Nephron (organoid): ENCODE measurements around the gene FBXO8.
A peak's percentile ranks its signal among the peaks of the same experiment; 100 is the strongest.

ENCODE experiments used
- H3K27ac Mint-ChIP-seq, 3 experiments: 2 replicates each; pipeline ENCODE4 v1.8.0; 2020; ENCODE audit warnings: mixed read lengths in 3 of 3, mild to moderate bottlenecking in 2 of 3, moderate library complexity in 1 of 3
- H3K27me3 Mint-ChIP-seq: 2 replicates; pipeline ENCODE4 v1.8.0; 2021; ENCODE audit warnings: low read depth, mild to moderate bottlenecking, moderate library complexity, mixed read lengths
- H3K36me3 Mint-ChIP-seq: 2 replicates; pipeline ENCODE4 v1.8.0; 2020; ENCODE audit warnings: low read depth, mixed read lengths
- H3K4me1 Mint-ChIP-seq: 2 replicates; pipeline ENCODE4 v1.8.0; 2020; ENCODE audit warnings: mixed read lengths
- H3K4me3 Mint-ChIP-seq, 3 experiments: 2 replicates each; pipeline ENCODE4 v1.8.0; 2020; ENCODE audit warnings: mild to moderate bottlenecking in 3 of 3, mixed read lengths in 3 of 3, moderate library complexity in 2 of 3
- H3K9me3 Mint-ChIP-seq: 2 replicates; pipeline ENCODE4 v1.8.0; 2020; ENCODE audit warnings: mixed read lengths
- TF ChIP-seq, protein P1 (sequence below), 3 experiments: fragments of 200-600 bp; sonication (generic); IDR thresholded peaks; one replicate each; pipeline ENCODE4 v1.5.0; 2021; ENCODE audit warnings: antibody characterized with exemption in 3 of 3; ENCODE audit not compliant: unreplicated experiment in 3 of 3

Gene FBXO8

DNA sequence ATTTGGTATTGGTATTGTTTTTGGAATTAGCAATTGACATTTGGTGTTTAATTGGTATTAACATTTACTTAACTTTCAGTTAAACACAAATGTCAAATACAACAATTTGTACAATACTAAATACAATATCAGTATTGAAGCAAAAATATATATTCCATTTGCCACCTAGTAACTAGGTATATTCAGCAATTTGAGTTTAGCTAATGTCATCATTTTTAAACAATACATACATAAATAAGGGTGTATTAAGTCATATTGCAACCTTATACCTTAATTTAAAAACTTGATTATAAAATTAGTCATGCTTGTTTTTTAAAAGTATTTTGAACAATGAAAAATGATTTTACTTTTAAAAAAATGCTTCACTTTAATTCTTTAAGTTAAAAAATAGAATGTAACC is 53.3 kb downstream of the FBXO8 start:
- Mint-ChIP-seq H3K27ac (no peak overlapping the region), H3K4me1 (no peaks in the 10 kb centered on the region)

DNA sequence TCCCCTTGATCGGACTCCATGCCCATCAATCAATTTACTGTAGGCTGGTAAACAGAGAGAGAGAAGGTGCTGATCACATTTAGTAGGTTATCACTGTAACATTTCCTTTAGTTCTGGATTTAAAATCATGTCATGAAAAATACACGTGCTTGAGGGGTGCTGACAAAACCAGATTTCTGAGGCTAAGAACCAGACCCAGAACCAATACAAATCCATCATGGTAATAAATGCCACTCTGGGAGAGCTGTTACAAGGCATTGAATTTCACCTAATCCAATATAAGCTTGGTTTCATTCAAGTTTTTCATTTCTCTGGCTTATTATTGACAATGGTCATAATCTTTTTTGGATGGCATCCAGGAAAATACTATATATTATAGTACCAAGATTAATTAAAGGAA is 54.5 kb downstream of the FBXO8 start:
- Mint-ChIP-seq H3K9me3 (no peaks in the 10 kb centered on the region), H3K4me3 (no peak overlapping the region), H3K4me1 (no peaks in the 10 kb centered on the region), H3K27me3 (peaks cover 36% of the 10 kb centered on the region), H3K36me3 (no peaks in the 10 kb centered on the region), H3K27ac (no peak overlapping the region)
- TF ChIP-seq, protein P1, sequence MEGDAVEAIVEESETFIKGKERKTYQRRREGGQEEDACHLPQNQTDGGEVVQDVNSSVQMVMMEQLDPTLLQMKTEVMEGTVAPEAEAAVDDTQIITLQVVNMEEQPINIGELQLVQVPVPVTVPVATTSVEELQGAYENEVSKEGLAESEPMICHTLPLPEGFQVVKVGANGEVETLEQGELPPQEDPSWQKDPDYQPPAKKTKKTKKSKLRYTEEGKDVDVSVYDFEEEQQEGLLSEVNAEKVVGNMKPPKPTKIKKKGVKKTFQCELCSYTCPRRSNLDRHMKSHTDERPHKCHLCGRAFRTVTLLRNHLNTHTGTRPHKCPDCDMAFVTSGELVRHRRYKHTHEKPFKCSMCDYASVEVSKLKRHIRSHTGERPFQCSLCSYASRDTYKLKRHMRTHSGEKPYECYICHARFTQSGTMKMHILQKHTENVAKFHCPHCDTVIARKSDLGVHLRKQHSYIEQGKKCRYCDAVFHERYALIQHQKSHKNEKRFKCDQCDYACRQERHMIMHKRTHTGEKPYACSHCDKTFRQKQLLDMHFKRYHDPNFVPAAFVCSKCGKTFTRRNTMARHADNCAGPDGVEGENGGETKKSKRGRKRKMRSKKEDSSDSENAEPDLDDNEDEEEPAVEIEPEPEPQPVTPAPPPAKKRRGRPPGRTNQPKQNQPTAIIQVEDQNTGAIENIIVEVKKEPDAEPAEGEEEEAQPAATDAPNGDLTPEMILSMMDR (IDR thresholded peaks at IDR 0.05; ENCODE audit: unreplicated experiment in 3 of 3) = no peak

More for the DNA sequence above, 53.3 kb downstream of the FBXO8 start:
- Mint-ChIP-seq H3K9me3 (no peaks in the 10 kb centered on the region), H3K4me3 (no peak overlapping the region), H3K36me3 (no peaks in the 10 kb centered on the region), H3K27me3 (peaks cover 35% of the 10 kb centered on the region)
- TF ChIP-seq, protein P1 (IDR thresholded peaks at IDR 0.05; ENCODE audit: unreplicated experiment in 3 of 3) = no peak

DNA sequence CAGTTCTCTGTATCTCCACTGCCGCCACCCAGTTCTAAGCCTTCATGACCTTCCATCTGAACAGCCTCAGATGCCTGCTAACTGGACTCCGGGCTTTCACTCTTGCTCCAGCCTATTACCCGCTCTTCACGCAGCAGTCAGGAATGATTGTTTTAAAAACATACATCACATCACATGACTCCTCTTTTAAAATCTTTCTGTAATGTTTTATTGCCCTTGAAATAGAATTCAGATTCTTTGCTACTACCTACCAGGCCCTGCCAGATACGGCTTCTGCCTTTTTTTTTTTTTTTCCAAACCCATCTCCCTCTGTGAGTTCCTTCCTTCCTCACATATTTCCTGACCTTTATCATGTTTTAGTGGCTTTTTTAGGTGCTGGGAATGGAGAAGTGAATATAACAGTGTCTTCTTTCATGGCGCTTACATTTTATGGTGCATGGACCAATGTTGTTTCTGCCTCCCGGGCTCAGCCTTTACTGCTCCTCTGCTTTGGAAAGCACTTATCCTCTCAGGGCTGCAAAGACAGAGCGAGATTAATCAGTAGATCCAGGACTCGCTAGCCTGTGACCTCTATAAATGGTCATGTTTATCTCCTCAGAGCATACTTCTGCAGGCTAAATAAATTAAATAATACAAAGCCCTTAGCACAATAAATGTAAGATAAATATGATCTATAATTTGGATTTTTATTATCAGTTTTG is 58.0 kb downstream of the FBXO8 start:
- Mint-ChIP-seq H3K36me3 (no peaks in the 10 kb centered on the region), H3K9me3 (no peaks in the 10 kb centered on the region), H3K4me1 (no peaks in the 10 kb centered on the region), H3K27ac (no peak overlapping the region), H3K27me3 (peaks cover 59% of the 10 kb centered on the region), H3K4me3 (no peak overlapping the region)
- TF ChIP-seq, protein P1 (IDR thresholded peaks at IDR 0.05; ENCODE audit: unreplicated experiment in 3 of 3) = no peak

DNA sequence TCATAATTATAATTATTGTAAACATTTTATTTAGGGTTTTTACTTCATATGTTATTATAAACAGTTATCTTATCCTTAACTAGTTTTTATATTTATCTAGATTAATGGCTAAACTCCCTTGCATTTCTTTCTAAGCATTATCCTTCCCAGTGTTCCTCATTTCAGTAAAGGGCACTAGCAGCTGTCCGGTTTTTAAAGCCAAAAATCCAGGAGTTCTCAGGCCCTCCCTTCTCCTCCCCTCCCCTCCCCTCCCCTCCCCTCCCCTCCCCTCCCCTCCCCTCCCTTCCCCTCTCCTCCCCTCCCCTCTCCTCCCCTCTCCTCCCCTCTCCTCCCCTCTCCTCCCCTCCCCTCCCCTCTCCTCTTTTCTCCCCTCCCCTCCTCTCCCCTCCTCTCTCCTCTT is 58.9 kb downstream of the FBXO8 start:
- TF ChIP-seq, protein P1 (IDR thresholded peaks at IDR 0.05; ENCODE audit: unreplicated experiment in 3 of 3) = no peak
- H3K27me3 Mint-ChIP-seq = peaks cover 67% of the 10 kb centered on the region
- H3K9me3 Mint-ChIP-seq = no peaks in the 10 kb centered on the region
- no peak overlapping the region for H3K27ac Mint-ChIP-seq
- no peaks in the 10 kb centered on the region for H3K4me1 Mint-ChIP-seq
- no peak overlapping the region for H3K4me3 Mint-ChIP-seq
- no peaks in the 10 kb centered on the region for H3K36me3 Mint-ChIP-seq

DNA sequence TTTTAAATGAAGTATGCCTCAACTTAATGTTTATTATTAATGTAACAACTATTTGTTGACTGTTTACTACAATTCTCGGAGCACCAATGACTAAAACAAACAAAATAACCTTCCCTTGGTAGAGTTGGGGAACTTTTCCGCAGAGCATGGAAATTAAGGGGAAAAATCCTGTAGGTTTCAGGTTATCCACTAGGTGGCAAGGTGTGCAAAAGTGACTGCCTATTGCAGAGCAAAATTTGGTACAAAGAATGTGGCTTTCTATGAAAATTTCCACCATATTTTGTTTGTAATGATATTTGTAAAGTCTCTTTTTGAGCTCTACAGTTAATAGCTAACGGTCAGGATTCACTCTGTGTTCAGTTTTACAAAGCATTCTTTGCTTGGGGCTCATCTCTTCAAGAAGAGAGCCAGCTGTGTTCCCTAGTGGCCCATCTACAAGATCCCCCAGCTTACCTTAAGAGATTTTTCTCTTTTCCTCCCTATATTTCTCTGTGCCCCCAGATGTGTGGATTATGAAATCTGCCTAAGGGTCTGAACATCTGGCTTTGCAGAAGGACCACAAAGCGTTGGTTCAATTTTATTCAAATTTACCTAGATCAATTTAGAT is 61.1 kb downstream of the FBXO8 start:
- H3K36me3 Mint-ChIP-seq = no peaks in the 10 kb centered on the region
- no peak overlapping the region for H3K27ac Mint-ChIP-seq
- peaks cover 73% of the 10 kb centered on the region for H3K27me3 Mint-ChIP-seq

More for the DNA sequence above, 61.1 kb downstream of the FBXO8 start:
- TF ChIP-seq, protein P1 (IDR thresholded peaks at IDR 0.05; ENCODE audit: unreplicated experiment in 3 of 3) = peak; percentile 51 to 68 (median 61)
- Mint-ChIP-seq H3K9me3 (no peaks in the 10 kb centered on the region), H3K4me3 (no peak overlapping the region), H3K4me1 (peaks cover 11% of the 10 kb centered on the region)
